Panc1 (cell line): ENCODE data around the gene SPRR2A. TPM values are rescaled to one million over a fixed set of nuclear protein-coding genes. Genes with fewer than 3 reads are reported as not detected.
"Not testable (repeated sequence)": the region's sequence is repeated elsewhere in the genome, so short reads cannot be mapped to it uniquely, and the experiment has no call there.

Experiments used
- ATAC-seq: fragments of 200-7000 bp; cut with Tn5 transposase; 2 replicates; pipeline ENCODE4 v1.9.1; 2020; ENCODE audit warnings: mild to moderate bottlenecking, moderate library complexity
- BruUV-seq: library from RNA; stranded (reverse); fragments of 400-500 nt; replicated peaks from 2 replicates; lab custom pipeline; 2021; lab: Mats Ljungman, UMichigan
- CTCF ChIA-PET: fragments of 300-600 bp; sonication (Branson Sonifier 250); formaldehyde crosslinking; loops from one replicate; lab custom pipeline; 2022; ENCODE audit warnings: antibody characterized with exemption; lab: Charles Lee
- POLR2A ChIA-PET: fragments of 300-600 bp; sonication (Branson Sonifier 250); formaldehyde crosslinking; loops from one replicate; lab custom pipeline; 2022; ENCODE audit warnings: antibody characterized with exemption; lab: Charles Lee
- DNase-seq: peaks from one replicate; pipeline ENCODE4 v3.0.0-alpha.2; 2010; ENCODE audit warnings: low read depth, low spot score
- H3K27ac ChIP-seq: 2 replicates; pipeline ENCODE4 v1.5.1; 2011; ENCODE audit warnings: mild to moderate bottlenecking, low read length, inconsistent platforms
- H3K27me3 ChIP-seq: fragments of 200-500 bp; sonication (Bioruptor generic); 2 replicates; pipeline ENCODE4 v1.6.0; 2014; ENCODE audit warnings: low read length, inconsistent platforms; ENCODE audit not compliant: control insufficient read depth, insufficient read depth
- H3K36me3 ChIP-seq: fragments of 200-500 bp; sonication (Bioruptor generic); 2 replicates; pipeline ENCODE4 v1.5.1; 2014; ENCODE audit warnings: inconsistent platforms, mild to moderate bottlenecking, low read length, moderate library complexity; ENCODE audit not compliant: control insufficient read depth, insufficient read depth
- H3K4me1 ChIP-seq: 2 replicates; pipeline ENCODE4 v1.5.1; 2011; ENCODE audit warnings: inconsistent platforms, mild to moderate bottlenecking, low read length, moderate library complexity; ENCODE audit not compliant: control insufficient read depth, insufficient read depth
- H3K4me3 ChIP-seq, 2 experiments: 2 replicates each; pipeline ENCODE4 v1.5.1; 2011 to 2012; ENCODE audit warnings: low read depth in 2 of 2, low read length in 2 of 2, mild to moderate bottlenecking in 2 of 2, inconsistent platforms in 1 of 2, moderate library complexity in 1 of 2
- H3K9me3 ChIP-seq: fragments of 200-500 bp; sonication (Bioruptor generic); 2 replicates; pipeline ENCODE4 v1.5.1; 2014; ENCODE audit warnings: low read depth, mild to moderate bottlenecking, inconsistent platforms, low read length, moderate library complexity; ENCODE audit not compliant: control insufficient read depth, insufficient read depth
- CTCF ChIP-seq: fragments of 450-650 bp; IDR thresholded peaks from 2 replicates; pipeline ENCODE4 v1.5.1; 2017; ENCODE audit warnings: mild to moderate bottlenecking
- POLR2AphosphoS5 ChIP-seq: IDR thresholded peaks from 2 replicates; pipeline ENCODE4 v1.6.1; 2012; ENCODE audit warnings: mild to moderate bottlenecking, low read depth, low read length, moderate library complexity
- REST ChIP-seq, 2 experiments: IDR thresholded peaks; 2 replicates each; pipeline ENCODE4 v1.6.1; 2011 to 2012; ENCODE audit warnings: low read depth in 2 of 2, control low read depth in 1 of 2, low read length in 1 of 2, mild to moderate bottlenecking in 1 of 2, moderate library complexity in 1 of 2; ENCODE audit not compliant: insufficient read depth in 1 of 2
- SIN3A ChIP-seq: IDR thresholded peaks from 2 replicates; pipeline ENCODE4 v1.6.1; 2012; ENCODE audit warnings: low read depth, mild to moderate bottlenecking, low read length, moderate library complexity, borderline replicate concordance; ENCODE audit not compliant: insufficient read depth
- TCF7L2 ChIP-seq: IDR thresholded peaks from 2 replicates; pipeline ENCODE4 v1.6.1; 2011; ENCODE audit warnings: mild to moderate bottlenecking, low read depth, low read length, inconsistent platforms
- in situ Hi-C: cut with HindIII; loops from 2 replicates; pipeline ENCODE4 v1.10.0; 2016; ENCODE audit warnings: low sequenced_read_pairs, low pct_unique_long_range_greater_than_20kb
- intact Hi-C: fragments of 100-400 bp; cut with micrococcal nuclease; formaldehyde crosslinking; loops from one replicate; pipeline ENCODE4 v1.10.0; 2022; ENCODE audit not compliant: unreplicated experiment
- total RNA-seq: library from RNA; stranded (reverse); gene quantifications from one replicate; pipeline ENCODE4 v1.2.1, GENCODE V29; 2021; ENCODE audit not compliant: unreplicated experiment

Gene SPRR2A
- total RNA-seq, 1 experiment from 2014 or later, result not detected

GRCh38 chr1:153058826-153059784 lies 1.8 kb upstream of the SPRR2A start:
- in situ Hi-C loops (no loop called here), intact Hi-C loops (no loop called here)
- no peak overlapping the region for H3K27ac ChIP-seq
- no peaks in the 10 kb centered on the region for H3K4me1 ChIP-seq
- ATAC-seq (no peak), DNase-seq (no peak)
- no peak overlapping the region for H3K4me3 ChIP-seq
- no peaks in the 10 kb centered on the region for H3K9me3 ChIP-seq
- no peaks in the 10 kb centered on the region for H3K36me3 ChIP-seq
- POLR2A ChIA-PET, result interaction anchor here (0.6 kb wide), 1 partner anchor 14 kb away, joined by 4 read pairs; no protein-coding TSS in a partner anchor
- H3K27me3 ChIP-seq, result peaks cover 5% of the 10 kb centered on the region; the same call in 1 of the 2 replicates
- no TSS peak for BruUV-seq
- CTCF ChIA-PET, result no interaction called here
- TF ChIP-seq POLR2AphosphoS5, result no peak

- no TSS peak for BruUV-seq
- ATAC-seq, result no peak
- Histone ChIP-seq H3K9me3 (no peaks in the 10 kb centered on the region), H3K27ac (no peak overlapping the region), H3K36me3 (no peaks in the 10 kb centered on the region), H3K4me1 (no peaks in the 10 kb centered on the region), H3K4me3 (no peak overlapping the region), H3K27me3 (peaks cover 5% of the 10 kb centered on the region; the same call in 1 of the 2 replicates)
- in situ Hi-C loops, result no loop called here
- CTCF ChIA-PET, result interaction anchor here (0.8 kb wide), 1 partner anchor 134 kb away, joined by 3 read pairs; no protein-coding TSS in a partner anchor
- no peak for DNase-seq
- POLR2A ChIA-PET, result no interaction called here
- TF ChIP-seq SIN3A (no peak), POLR2AphosphoS5 (no peak), TCF7L2 (no peak), CTCF (no peak)
- intact Hi-C loops, result no loop called here
These were observed 842 bp upstream of the SPRR2A start for GRCh38 chr1:153058154-153058553.

- CTCF ChIA-PET, POLR2A ChIA-PET, intact Hi-C loops, H3K9me3 ChIP-seq, DNase-seq, H3K27ac ChIP-seq, H3K4me3 ChIP-seq, BruUV-seq, ATAC-seq, in situ Hi-C loops, H3K27me3 ChIP-seq, H3K4me1 ChIP-seq, H3K36me3 ChIP-seq: not testable (repeated sequence)
These were observed 1.2 kb downstream of the SPRR2A start for GRCh38 chr1:153056111-153056510.

- intact Hi-C loops, result no loop called here
- ChIA-PET CTCF (no interaction called here), POLR2A (no interaction called here)
- Histone ChIP-seq H3K4me3 (no peak overlapping the region), H3K27ac (no peak overlapping the region), H3K27me3 (peaks cover 4% of the 10 kb centered on the region; the same call in 1 of the 2 replicates), H3K4me1 (no peaks in the 10 kb centered on the region), H3K9me3 (no peaks in the 10 kb centered on the region), H3K36me3 (no peaks in the 10 kb centered on the region)
- TF ChIP-seq CTCF, result no peak
- TF ChIP-seq REST (IDR thresholded peaks at IDR 0.05; ENCODE audit: insufficient read depth in 1 of 2, low read depth in 2 of 2, low read length in 1 of 2), result no peak
- TF ChIP-seq POLR2AphosphoS5, result no peak
- no peak for TF ChIP-seq TCF7L2
- TF ChIP-seq SIN3A, result no peak
- DNase-seq, result no peak
- no TSS peak for BruUV-seq
- no peak for ATAC-seq
- in situ Hi-C loops, result no loop called here
These were observed 8.1 kb downstream of the SPRR2A start for GRCh38 chr1:153049211-153049610.
